ENCODE results near the gene MRPL43.
A peak's percentile ranks its signal among the peaks of the same experiment; 100 is the strongest.

Gene MRPL43

GRCh38 chr10:101029520-101030295, 42.4 kb upstream of the MRPL43 start:
- Histone ChIP-seq H3K4me1 (ENCODE audit: insufficient read depth, low read length) (peaks cover 32% of the 10 kb centered on the region), H3K9ac (ENCODE audit: low read depth, low read length) (no peak overlapping the region), H3K9me3 (ENCODE audit: insufficient read depth, low read length, severe bottlenecking) (no peaks in the 10 kb centered on the region), H2AFZ (ENCODE audit: low read depth, low read length) (no peak overlapping the region), H3K4me2 (ENCODE audit: insufficient read depth, low read length) (peak overlapping the region; percentile 93; the same call in 1 of the 2 replicates), H3K27me3 (ENCODE audit: insufficient read depth, low read length, poor library complexity) (peaks cover 14% of the 10 kb centered on the region), H3K27ac (ENCODE audit: low read length) (no peak overlapping the region), H4K20me1 (ENCODE audit: insufficient read depth, low read length) (peaks cover 16% of the 10 kb centered on the region), H3K4me3 (ENCODE audit: low read depth in 1 of 2, low read length in 2 of 2) (no peak overlapping the region), H3K79me2 (ENCODE audit: insufficient read depth, low read length) (no peaks in the 10 kb centered on the region), H3K36me3 (ENCODE audit: insufficient read depth, low read length) (no peaks in the 10 kb centered on the region)
- no peak for ATAC-seq (ENCODE audit: insufficient read depth, low read depth)
- TF ChIP-seq CTCF (IDR thresholded peaks at IDR 0.05; ENCODE audit: borderline replicate concordance, extremely low read depth, low read length, poor library complexity, severe bottlenecking) (no peak), EZH2 (IDR thresholded peaks at IDR 0.05; ENCODE audit: borderline replicate concordance, low read depth, low read length, severe bottlenecking) (no peak)
- no peak for DNase-seq

GRCh38 chr10:101028446-101029337, 41.4 kb upstream of the MRPL43 start:
- no peak for TF ChIP-seq EZH2 (IDR thresholded peaks at IDR 0.05; ENCODE audit: borderline replicate concordance, low read depth, low read length, severe bottlenecking)
- no peak for TF ChIP-seq CTCF (IDR thresholded peaks at IDR 0.05; ENCODE audit: borderline replicate concordance, extremely low read depth, low read length, poor library complexity, severe bottlenecking)
- H3K4me1 ChIP-seq (ENCODE audit: insufficient read depth, low read length): peaks cover 32% of the 10 kb centered on the region
- H3K4me3 ChIP-seq (ENCODE audit: low read depth in 1 of 2, low read length in 2 of 2): no peak overlapping the region

GRCh38 chr10:101027106-101027720, 39.9 kb upstream of the MRPL43 start:
- Histone ChIP-seq H3K4me2 (ENCODE audit: insufficient read depth, low read length) (no peak overlapping the region), H2AFZ (ENCODE audit: low read depth, low read length) (no peak overlapping the region), H3K9ac (ENCODE audit: low read depth, low read length) (no peak overlapping the region), H3K27ac (ENCODE audit: low read length) (no peak overlapping the region), H3K27me3 (ENCODE audit: insufficient read depth, low read length, poor library complexity) (peaks cover 14% of the 10 kb centered on the region), H3K4me1 (ENCODE audit: insufficient read depth, low read length) (peaks cover 21% of the 10 kb centered on the region), H4K20me1 (ENCODE audit: insufficient read depth, low read length) (peaks cover 8% of the 10 kb centered on the region), H3K9me3 (ENCODE audit: insufficient read depth, low read length, severe bottlenecking) (no peaks in the 10 kb centered on the region), H3K4me3 (ENCODE audit: low read depth in 1 of 2, low read length in 2 of 2) (no peak overlapping the region), H3K36me3 (ENCODE audit: insufficient read depth, low read length) (no peaks in the 10 kb centered on the region), H3K79me2 (ENCODE audit: insufficient read depth, low read length) (no peaks in the 10 kb centered on the region)
- no peak for ATAC-seq (ENCODE audit: insufficient read depth, low read depth)
- no peak for TF ChIP-seq EZH2 (IDR thresholded peaks at IDR 0.05; ENCODE audit: borderline replicate concordance, low read depth, low read length, severe bottlenecking)
- DNase-seq: no peak

More at GRCh38 chr10:101028446-101029337, 41.4 kb upstream of the MRPL43 start:
- Histone ChIP-seq H3K9ac (ENCODE audit: low read depth, low read length) (no peak overlapping the region), H3K4me2 (ENCODE audit: insufficient read depth, low read length) (no peak overlapping the region), H3K27me3 (ENCODE audit: insufficient read depth, low read length, poor library complexity) (peaks cover 14% of the 10 kb centered on the region), H3K36me3 (ENCODE audit: insufficient read depth, low read length) (no peaks in the 10 kb centered on the region), H3K79me2 (ENCODE audit: insufficient read depth, low read length) (no peaks in the 10 kb centered on the region), H3K9me3 (ENCODE audit: insufficient read depth, low read length, severe bottlenecking) (no peaks in the 10 kb centered on the region), H2AFZ (ENCODE audit: low read depth, low read length) (no peak overlapping the region), H3K27ac (ENCODE audit: low read length) (no peak overlapping the region), H4K20me1 (ENCODE audit: insufficient read depth, low read length) (peaks cover 16% of the 10 kb centered on the region)
- no peak for DNase-seq
- no peak for ATAC-seq (ENCODE audit: insufficient read depth, low read depth)
